Measurements from ENCODE around the gene APLN. TPM values are rescaled to one million over a fixed set of nuclear protein-coding genes. Genes with fewer than 3 reads are reported as not detected.

The APLN gene
- polyA plus RNA-seq, 1 donor from 2014 or later, result 0.38 TPM

DNA sequence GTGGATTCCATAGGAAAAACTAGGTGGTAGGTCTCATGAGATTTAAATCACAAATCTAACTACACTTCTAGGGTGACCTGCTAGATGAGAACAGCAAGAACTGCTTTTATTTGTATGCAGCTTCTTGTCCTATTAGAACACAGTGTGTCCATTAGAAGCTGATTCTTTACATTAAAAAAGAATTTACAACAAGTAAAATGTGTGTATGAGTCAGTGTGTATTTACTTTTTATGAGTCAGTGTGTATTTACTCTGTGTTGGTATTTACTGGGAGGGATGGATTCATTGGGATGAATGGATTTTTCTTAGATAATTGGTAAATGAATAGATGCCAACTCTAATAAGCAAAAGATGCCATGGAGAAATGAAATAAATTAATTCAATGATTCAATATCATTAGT, 43.4 kb upstream of the APLN start:
- no peaks in the 10 kb centered on the region for H3K27me3 ChIP-seq (ENCODE audit: insufficient read depth, low read depth, low read length)
- no peaks in the 10 kb centered on the region for H3K36me3 ChIP-seq (ENCODE audit: insufficient read depth, low read length)
- no peaks in the 10 kb centered on the region for H3K9me3 ChIP-seq (ENCODE audit: low read length)
- no peaks in the 10 kb centered on the region for H3F3A ChIP-seq (ENCODE audit: insufficient read depth, low read length, poor library complexity, severe bottlenecking)
- no peak overlapping the region for H3K27ac ChIP-seq (ENCODE audit: low read length)
- H3K9ac ChIP-seq (ENCODE audit: low read length), result no peak overlapping the region
- no peak overlapping the region for H3K4me3 ChIP-seq (ENCODE audit: low read length)
- no peaks in the 10 kb centered on the region for H3K79me2 ChIP-seq (replicated peaks; ENCODE audit: insufficient read depth, low read length)
- no peak overlapping the region for H2AFZ ChIP-seq (ENCODE audit: low read depth, low read length)
- TF ChIP-seq EZH2 (IDR thresholded peaks at IDR 0.05; ENCODE audit: borderline replicate concordance, insufficient read depth, low read length, poor library complexity, severe bottlenecking) (no peak), REST (IDR thresholded peaks at IDR 0.05; ENCODE audit: borderline replicate concordance) (no peak), SMC3 (conservative IDR thresholded peaks at IDR 0.05; ENCODE audit: poor library complexity) (no peak), MXI1 (conservative IDR thresholded peaks at IDR 0.05; ENCODE audit: poor library complexity, severe bottlenecking) (no peak), EP300 (conservative IDR thresholded peaks at IDR 0.05; ENCODE audit: poor library complexity, severe bottlenecking) (no peak)
- no peak overlapping the region for H3K4me2 ChIP-seq (ENCODE audit: low read length)
- H4K20me1 ChIP-seq (ENCODE audit: insufficient read depth), result no peaks in the 10 kb centered on the region
- no peaks in the 10 kb centered on the region for H3K9me2 ChIP-seq (ENCODE audit: insufficient read depth, low read length)

- TF ChIP-seq, protein P1, sequence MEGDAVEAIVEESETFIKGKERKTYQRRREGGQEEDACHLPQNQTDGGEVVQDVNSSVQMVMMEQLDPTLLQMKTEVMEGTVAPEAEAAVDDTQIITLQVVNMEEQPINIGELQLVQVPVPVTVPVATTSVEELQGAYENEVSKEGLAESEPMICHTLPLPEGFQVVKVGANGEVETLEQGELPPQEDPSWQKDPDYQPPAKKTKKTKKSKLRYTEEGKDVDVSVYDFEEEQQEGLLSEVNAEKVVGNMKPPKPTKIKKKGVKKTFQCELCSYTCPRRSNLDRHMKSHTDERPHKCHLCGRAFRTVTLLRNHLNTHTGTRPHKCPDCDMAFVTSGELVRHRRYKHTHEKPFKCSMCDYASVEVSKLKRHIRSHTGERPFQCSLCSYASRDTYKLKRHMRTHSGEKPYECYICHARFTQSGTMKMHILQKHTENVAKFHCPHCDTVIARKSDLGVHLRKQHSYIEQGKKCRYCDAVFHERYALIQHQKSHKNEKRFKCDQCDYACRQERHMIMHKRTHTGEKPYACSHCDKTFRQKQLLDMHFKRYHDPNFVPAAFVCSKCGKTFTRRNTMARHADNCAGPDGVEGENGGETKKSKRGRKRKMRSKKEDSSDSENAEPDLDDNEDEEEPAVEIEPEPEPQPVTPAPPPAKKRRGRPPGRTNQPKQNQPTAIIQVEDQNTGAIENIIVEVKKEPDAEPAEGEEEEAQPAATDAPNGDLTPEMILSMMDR (IDR thresholded peaks at IDR 0.05; ENCODE audit: poor library complexity, severe bottlenecking), result no peak
- TF ChIP-seq SMC3 (conservative IDR thresholded peaks at IDR 0.05; ENCODE audit: poor library complexity) (no peak), MXI1 (conservative IDR thresholded peaks at IDR 0.05; ENCODE audit: poor library complexity, severe bottlenecking) (no peak), EZH2 (IDR thresholded peaks at IDR 0.05; ENCODE audit: borderline replicate concordance, insufficient read depth, low read length, poor library complexity, severe bottlenecking) (no peak), REST (IDR thresholded peaks at IDR 0.05; ENCODE audit: borderline replicate concordance) (no peak), TAF1 (IDR thresholded peaks at IDR 0.05; ENCODE audit: low read depth) (no peak), RAD21 (conservative IDR thresholded peaks at IDR 0.05) (no peak), EP300 (conservative IDR thresholded peaks at IDR 0.05; ENCODE audit: poor library complexity, severe bottlenecking) (no peak), POLR2AphosphoS5 (IDR thresholded peaks at IDR 0.05) (no peak)
- no peak overlapping the region for H3K27ac ChIP-seq (ENCODE audit: low read length)
- H3K9me3 ChIP-seq (ENCODE audit: low read length), result no peaks in the 10 kb centered on the region
- no peaks in the 10 kb centered on the region for H3K79me2 ChIP-seq (replicated peaks; ENCODE audit: insufficient read depth, low read length)
- no peak overlapping the region for H3K4me2 ChIP-seq (ENCODE audit: low read length)
- H2AFZ ChIP-seq (ENCODE audit: low read depth, low read length), result no peak overlapping the region
- no peak overlapping the region for H3K9ac ChIP-seq (ENCODE audit: low read length)
- H4K20me1 ChIP-seq (ENCODE audit: insufficient read depth), result no peaks in the 10 kb centered on the region
- H3K27me3 ChIP-seq (ENCODE audit: insufficient read depth, low read depth, low read length), result no peaks in the 10 kb centered on the region
- H3K4me3 ChIP-seq (ENCODE audit: low read length), result no peak overlapping the region
- no peaks in the 10 kb centered on the region for H3F3A ChIP-seq (ENCODE audit: insufficient read depth, low read length, poor library complexity, severe bottlenecking)
- H3K9me2 ChIP-seq (ENCODE audit: insufficient read depth, low read length), result no peaks in the 10 kb centered on the region
- no peaks in the 10 kb centered on the region for H3K36me3 ChIP-seq (ENCODE audit: insufficient read depth, low read length)
Observed at GRCh38 chrX:129697204-129697829, 42.6 kb upstream of the APLN start.

Data from neural cell (in vitro differentiated cells).